Hematopoietic multipotent progenitor cell treated with erythropoietin and hydrocortisone succinate and interleukin-3 and kit ligand, for 15 days (in vitro differentiated cells): Measurements from ENCODE around the gene RECQL.
A peak's percentile ranks its signal among the peaks of the same experiment; 100 is the strongest.
"Not testable (repeated sequence)": the region's sequence is repeated elsewhere in the genome, so short reads cannot be mapped to it uniquely, and the experiment has no call there.

Experiments used
- DNase-seq: peaks from one replicate; pipeline ENCODE4 v3.0.0-alpha.2; 2015; ENCODE audit warnings: low spot score

RECQL gene

DNA sequence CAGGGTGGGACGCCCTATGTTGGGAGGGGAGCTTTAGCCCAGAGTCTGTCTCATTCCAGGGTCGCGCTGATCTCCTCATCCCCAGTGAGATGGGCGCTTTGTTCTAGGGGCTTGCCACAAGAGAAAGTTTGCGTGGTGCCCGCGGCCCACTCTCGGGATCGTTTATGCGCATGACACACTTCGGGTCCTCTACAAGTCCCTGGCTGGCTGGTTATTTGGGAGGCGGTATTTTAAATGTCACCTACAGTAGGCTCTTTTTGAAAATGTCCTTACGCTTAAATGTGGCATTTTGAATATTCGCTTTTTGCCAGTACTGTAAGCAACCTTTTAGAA, 695 bp upstream of the RECQL start:
- peak; percentile 8 for DNase-seq

DNA sequence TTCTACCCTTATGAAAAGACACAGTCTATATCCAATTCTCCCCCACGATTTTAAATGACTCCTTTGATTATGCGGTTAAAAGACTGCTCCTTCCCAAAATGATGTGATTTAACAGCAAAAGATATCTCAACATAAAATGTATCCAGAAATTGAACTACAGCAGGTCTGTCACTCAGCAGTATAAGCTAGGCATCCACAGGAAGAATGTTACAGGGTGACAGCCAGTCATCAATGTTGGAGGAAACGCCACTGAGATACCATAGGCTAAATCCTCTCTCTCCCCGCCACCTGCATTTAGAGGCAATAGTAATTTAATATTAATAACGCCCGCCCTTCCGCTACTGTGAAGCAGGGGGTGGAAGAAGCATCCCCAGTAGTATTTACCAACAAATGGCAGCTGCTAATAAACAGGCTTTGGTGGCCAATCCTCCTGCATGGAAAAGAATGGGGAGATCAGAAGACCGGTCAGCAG, 613 bp downstream of the RECQL start:
- DNase-seq, result no peak

DNA sequence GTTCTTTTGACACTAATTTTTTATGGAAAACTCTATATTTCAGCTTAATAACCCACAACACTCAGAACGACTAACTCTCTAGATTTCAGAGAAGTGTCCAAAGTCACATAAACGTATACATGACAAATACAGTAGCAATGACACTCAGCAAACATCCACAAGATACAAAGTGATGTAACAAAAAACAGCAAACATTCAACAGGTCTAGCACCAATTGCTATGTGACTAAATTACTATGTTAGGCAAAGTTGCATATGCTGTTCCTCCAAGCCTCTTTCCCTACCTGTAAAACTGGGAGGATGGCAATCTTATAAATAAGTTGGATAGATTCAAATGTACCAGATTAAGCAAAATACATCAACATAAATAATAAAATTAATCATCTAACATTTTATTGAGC, 1.7 kb downstream of the RECQL start:
- no peak for DNase-seq

DNA sequence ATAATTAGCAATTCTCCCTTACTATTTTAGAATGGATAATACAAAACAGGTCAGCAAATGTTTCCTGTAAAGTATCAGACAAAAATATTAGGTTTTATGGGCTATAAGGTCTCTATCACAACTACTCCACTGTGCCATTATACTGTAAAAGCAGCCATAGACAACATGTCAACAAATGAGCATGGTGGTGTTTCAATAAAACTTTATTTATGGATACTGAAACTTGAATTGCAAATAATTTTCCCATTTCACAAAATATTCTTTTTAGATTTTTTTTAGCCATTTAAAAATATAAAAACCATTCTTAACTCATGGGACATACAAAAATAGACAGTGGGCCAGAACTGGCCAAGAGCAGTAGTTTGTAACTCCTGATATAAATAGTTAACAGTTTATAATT, 15.4 kb downstream of the RECQL start:
- DNase-seq, result no peak

DNA sequence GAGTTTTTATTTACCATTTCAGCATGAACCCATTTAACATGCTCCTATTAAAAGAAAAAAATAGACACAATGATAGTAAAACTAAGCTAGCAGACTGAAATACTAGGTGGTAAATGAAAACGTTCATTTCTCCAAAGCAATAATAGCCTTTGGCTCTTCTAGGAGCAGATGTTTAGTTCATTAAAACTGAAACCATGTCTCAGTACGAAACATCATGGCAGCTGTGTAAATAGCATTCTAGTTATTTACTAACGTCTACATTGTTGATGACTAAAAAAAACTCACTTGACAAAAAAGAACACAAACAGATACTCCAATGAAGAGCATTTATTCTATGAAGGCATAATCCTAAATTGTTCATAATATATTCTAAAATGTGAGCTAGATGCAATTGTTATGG, 17.9 kb downstream of the RECQL start:
- no peak for DNase-seq

DNA sequence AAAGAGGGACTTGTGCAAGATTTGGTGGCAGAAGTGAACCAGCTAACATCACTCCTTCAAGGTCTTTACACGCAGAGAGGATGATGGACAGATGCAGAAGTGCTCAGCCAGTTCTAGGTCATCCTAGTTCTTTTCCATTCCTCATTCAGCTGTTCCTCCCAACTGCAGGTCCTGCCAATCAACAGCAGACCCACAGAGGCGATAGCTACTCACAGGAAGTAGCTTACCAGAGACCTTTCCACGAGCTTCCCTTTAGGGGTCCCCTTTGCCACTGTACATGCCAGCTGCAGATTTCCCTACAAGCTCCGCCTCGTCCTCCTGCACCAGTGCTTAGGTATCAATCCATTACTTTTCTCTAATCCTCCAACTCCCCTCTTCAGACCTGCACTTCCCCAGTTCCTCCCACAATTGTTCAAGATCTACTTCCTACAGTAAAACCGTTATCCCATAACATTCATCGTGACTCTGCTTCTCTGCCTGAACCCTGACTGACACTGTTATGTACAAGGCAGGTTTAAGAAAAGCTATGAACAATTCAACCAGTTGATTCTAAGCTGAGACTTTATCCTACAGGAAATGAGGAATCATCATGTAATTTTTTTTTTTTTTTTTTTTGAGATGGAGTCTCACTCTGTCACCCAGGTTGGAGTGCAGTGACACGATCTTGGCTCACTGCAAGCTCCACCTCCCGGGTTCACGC, 22.5 kb downstream of the RECQL start:
- DNase-seq, result no peak

DNA sequence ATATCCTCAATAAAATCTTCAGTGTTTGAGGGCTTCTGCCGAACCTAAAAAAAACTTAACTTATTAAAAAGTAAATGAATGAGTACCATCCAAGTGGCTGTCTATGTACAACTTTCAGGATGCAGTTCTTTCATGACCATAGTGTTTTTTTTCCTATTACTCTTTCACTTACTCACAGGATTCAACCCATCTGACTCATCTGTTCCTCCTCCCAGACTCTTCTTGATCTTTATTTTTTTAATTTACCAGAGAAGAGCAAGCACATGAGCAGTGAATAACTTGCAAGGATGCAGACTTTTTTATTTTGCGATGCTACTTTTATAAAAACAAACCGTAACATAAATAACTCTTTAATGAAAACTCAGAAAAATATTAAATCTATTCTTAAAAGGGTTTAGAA, 24.5 kb downstream of the RECQL start:
- no peak for DNase-seq

DNA sequence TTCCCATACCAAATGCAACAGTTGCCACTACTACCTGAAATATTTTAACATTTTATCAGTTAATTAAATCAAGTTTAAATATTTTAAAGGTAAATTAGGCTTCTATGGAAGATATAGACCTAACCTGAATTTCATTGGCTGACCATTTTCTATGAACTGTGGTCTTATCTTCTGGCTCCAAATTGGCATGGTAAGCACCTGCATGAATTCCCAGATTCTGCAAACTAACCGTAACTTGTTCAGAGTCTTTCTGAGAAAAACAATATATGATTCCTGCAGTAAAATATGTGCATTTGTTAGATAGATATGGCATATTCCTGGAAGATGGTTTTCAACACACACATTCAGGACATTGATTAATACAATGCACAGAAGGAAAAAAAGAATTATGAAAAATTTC, 25.9 kb downstream of the RECQL start:
- DNase-seq, result no peak

DNA sequence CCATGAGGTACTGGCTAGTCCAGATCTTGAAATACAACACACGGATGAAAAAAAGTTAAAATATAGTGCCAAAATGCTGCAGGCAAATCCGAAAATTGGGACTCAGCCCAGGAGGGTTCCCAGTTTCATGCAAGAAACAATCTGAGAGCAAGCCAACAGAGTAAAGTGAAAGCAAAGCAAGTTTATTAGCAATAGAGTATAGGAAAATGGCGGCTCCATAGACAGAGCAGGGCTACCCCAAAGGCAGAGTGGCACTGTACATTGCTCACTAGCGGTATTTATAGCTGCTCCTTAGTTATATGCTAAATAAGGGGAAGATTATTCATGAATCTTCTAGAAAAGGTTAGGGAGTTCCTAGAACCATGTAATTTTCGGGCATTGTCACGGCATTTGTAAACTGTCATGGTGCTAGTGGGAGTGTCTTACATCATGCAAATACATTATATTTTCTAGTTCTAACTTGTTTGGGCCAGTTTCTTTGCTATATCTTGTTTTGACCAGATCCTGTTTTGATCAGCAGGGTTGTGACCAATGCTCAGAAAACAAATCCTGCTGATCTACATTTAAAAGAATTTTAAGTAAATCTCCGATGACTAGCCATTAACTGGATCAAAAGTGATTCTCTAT, 29.1 kb downstream of the RECQL start:
- no peak for DNase-seq

DNA sequence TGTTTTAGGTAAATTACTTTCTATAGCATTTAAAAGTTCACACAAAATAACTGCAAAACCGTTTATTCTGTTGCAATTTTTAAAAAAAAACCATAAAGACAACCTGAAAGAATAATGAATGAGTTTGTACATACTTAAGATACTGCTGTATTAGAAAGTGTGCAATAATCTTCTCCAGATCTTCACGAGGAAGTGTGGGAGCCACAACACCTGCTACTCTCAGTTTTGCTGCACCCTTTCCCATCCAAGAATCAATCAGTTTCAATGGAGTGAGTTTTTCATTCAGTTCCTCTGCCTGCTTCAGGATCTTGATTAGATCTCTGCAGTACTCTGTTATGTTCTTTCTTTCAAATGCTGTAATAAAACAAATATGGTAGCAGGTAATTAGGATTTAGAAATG, 30.1 kb downstream of the RECQL start:
- no peak for DNase-seq

DNA sequence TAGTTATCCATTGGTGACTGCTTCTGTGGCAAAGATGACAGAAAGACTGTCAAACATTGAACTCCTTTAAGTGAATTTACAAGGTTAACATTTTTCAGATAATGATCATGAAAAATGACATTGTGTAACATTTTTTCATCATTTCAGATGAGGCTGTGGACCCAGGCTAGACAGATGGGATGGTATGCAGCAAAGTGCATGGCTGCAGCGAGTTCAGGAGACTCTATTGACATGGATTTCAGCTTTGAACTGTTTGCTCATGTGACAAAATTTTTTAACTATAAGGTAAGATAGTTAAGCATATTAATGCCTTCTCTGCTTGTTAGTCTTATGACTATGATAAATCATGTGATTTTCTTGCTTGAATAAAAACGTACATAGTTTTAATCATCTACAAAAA, 34.1 kb downstream of the RECQL start:
- DNase-seq, result not testable (repeated sequence)

DNA sequence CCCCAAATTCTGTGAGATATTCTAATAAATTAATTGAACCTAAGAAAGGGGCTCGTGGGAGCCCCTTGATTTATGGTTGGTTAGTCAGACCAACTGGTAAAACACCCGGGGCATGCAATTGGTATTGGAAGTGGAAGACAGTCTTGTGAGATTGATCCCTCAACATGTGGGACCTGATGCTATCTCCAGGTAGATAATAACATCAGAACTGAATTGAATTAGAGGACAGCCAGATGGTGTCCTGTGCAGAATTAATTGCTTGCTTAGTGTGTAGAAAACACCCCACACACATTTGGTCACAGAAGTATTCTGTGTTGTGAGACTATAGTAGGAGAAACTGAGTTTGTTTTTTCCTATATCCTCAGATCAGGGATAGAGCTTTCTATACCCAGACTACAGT, 42.0 kb downstream of the RECQL start:
- no peak for DNase-seq

DNA sequence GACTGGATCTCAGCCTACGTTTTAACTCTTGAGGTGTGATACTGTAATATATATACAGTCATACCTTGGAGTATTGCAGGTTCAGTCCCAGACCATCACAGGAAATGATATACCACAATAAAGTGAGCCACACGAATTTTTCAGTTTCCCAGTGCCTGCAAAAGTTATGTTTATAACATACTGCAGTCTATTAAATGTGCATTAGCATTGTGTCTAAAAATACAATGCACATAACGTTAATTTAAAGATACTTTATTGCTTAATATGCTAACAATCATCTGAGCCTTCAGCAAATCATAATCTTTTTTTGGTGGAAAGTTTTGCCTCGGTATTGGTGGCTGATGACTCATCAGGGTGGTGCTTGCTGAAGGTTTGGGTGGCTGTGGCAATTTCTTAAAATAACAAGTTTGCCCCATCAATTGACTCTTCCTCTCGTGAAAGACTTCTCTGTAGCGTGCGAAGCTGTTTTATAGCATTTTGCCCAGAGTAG, 45.1 kb downstream of the RECQL start:
- no peak for DNase-seq

DNA sequence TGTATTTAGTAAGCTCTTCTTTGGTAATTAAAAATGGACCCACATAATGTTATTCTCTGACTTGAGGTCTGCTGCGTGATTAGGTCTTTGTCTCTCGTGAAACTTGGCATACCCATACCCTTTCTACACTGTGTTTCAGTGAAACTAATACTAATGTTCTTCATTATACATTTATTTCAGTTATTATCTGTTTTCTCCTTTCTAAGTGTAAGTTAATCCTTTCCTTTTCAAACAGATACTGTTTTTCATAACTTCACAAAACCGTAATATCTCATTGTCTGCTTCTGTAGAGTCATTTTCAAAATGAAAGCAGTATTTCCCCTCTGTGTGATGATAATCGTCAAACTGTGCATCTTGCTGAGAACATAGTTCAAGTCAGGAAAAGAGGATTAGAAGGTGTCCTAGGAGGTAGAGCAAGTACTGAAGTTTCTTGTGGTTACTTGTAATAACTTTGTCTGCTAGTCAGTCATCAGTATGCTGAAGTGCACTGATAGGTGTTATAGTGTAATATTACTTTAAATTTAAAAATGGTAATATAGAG, 48.1 kb downstream of the RECQL start:
- DNase-seq, result no peak

DNA sequence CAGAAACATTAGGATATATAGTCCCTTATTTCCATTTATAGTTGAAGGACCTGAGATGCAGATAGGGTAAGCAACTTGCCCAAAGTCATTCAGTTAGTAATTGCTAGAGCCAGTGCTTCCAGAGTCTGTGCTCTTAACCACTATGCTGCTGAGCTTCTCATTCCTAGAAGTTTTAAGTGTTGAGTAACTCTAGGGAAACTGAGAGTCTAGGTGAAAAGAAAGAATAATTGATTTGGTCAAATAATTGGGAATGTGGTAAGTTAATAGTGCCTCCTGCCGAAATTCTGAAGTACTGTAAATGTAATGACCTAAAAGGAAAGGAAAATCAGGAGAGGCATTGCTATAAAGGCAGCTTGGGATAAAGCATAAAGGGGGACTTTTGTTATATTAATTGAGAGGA, 49.9 kb downstream of the RECQL start:
- no peak for DNase-seq

DNA sequence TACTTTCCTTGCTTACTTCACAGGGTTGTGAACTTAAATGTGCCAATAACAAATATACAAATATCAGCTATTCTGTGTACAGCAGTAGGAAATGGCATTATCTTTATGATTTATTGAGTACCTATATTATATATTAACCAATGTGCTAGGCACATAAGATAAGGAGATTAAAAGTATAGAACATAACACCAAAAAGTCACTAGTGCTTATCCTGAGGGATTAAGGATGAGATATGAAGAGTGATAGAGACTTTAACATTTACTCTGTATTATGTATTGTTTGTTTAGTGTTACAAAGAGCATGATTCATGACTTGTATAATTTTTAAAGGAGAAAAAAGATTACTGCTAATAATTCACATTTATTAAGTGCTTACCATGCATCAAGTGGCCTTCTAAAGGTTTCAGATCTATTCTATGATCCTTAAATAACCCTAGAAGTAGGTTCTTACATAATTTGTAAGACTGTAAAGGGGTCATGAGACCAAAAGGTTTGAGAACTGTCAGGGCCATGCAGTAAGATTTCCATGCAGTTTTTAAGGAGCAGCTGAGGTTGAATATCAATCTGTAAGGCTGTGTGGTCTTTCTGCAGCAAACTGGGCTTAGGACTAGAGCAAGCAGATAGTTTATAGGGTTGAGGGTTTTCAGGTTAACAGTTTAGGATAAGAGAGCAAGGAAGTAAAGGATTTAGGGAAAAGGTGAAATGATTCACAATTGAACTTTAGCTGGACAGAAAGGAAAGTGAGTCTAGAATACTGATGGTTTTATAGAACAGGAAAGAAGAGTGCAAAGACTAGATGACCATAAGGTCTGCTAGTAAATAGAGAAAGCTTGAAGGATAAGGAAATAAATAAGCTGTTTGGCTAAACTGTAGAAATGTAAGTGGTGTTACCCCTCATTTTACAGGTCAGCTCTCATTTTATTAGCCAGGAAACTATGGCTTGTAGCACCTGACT, 57.0 kb downstream of the RECQL start:
- no peak for DNase-seq

DNA sequence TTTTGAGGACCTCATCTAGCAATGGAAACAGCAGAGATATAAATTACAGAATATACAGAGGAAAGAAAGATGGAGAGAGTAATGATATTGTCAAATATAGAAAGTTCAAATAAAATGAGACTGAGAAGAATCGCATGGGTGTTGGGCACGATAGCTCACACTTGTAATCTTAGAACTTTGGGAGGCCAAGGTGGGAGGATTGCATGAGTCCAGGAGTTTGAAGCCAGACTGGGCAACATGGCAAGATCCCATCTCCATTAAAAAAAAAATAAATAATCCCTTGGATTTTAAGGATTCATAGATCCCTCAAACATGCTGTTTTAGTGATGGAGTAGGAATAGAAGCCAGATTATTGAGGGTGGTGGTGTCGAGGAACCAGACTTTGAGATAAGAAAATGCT, 62.1 kb downstream of the RECQL start:
- no peak for DNase-seq

DNA sequence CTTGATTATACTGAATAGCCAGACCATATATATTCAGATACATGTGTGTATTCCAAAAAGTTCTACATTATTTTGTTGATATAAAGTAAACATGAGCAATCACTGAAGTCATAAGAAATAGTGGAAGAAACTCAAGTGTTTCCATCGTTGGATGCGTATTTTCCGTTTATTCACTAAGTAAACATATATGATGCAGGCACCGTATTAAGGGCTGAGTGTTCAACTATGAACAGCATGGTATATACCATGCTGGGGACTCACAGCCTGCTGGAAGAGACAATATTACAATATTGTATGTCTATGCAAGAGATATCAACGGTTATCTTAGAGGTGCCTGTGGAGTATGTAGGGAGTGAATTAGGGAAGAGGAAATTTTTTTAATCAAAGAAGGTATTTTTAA, 62.8 kb downstream of the RECQL start:
- no peak for DNase-seq

DNA sequence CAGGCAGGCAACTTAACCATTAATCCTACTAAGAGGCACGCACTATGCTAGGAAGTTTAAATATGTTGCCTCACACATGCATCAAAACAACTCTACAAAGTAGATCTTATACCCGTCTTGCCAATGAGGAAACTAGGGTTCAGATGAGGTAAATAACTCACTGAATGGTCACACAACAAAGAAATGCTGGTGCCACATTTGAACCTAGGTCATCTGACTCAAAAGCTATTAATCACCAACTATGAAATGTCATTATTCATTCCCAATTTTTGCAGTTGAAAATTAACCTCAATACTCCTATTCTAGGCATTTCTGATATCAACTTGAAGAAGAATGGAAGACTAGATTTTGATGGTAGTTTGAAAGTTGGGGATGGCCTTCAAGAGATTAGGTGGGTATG, 66.7 kb downstream of the RECQL start:
- DNase-seq, result no peak

DNA sequence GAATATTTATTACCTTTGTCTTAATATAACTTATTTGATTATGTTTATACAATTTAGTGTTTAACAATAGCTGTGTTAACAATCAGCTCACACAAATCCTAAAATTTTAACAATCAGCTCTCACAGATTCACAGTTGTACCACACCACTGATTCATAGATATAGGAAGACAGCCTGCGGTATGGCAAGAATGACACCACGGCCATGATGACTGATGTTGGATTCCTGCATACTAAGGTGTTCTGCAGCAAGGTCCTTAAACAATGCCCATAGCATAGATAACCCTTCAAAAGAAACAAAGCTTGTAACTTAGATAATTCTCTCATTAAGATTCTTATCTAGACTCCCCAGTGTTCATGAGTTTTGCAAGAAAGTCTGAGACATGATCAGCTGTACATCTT, 67.9 kb downstream of the RECQL start:
- DNase-seq, result no peak

DNA sequence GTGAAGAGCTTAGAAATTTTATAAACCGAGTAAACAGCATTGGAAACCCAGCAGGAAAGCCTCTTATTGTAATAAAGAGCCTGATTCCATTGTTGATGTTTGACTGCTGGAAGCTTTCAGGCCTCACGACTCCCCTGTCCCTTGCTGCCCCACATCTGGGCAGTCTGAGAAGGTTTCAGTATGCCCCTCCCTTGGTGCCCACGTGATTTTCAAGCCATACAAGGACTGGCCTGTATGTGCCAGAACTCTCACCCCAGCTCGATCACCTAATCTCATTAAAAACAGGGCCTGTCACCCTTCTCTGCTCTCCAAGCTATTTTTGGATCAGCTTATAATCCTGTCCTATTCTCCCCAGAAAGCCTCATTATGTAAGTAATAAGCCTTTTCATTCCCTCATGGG, 71.4 kb downstream of the RECQL start:
- DNase-seq, result no peak

DNA sequence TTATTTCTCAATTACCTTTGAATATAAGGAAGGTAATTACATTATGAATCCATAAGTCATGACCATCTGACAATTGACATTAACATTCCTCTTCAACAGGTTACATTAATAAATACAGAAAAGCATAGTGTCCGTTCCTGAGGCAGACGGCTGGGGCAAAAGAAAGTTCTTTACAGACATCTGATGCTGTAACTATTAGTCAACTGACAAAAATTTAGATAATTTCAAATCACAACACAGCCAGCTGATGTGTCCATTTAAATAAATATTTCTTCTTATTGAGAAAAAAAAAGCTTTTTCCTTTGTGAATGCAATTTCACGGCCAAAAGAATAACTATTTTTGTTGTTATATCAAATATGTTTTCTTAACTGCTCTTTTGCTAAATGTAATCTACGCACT, 73.2 kb downstream of the RECQL start:
- no peak for DNase-seq
